ENCODE measurements around the gene MAML2. TPM values are rescaled to one million over a fixed set of nuclear protein-coding genes. Genes with fewer than 3 reads are reported as not detected.

The MAML2 gene
- total RNA-seq, 4 donors from 2014 or later = 15.9 to 31.9 (median 24.9) TPM

GRCh38 chr11:96122601-96123074, 220.4 kb downstream of the MAML2 start:
- in situ Hi-C loops (cut with MboI; ENCODE audit: low pct_ligation_motif_present in 1 of 4, low pct_unique_long_range_greater_than_20kb in 1 of 4, low sequenced_read_pairs in 3 of 4) (no loop called here), intact Hi-C loops (cut with DNase I; ENCODE audit: low total_unique reads) (no loop called here)
- H3K27me3 ChIP-seq = no peaks in the 10 kb centered on the region
- peaks cover 0 to 7% (median 2%) of the 10 kb centered on the region in 4 donors for H3K4me1 ChIP-seq
- no peaks in the 10 kb centered on the region for H3K36me3 ChIP-seq
- WGBS, 2 donors (ENCODE audit: low coverage in 1 of 2) = 85% methylated on average over 2 of the region's 2 CpGs; no CpG with 5 or more reads in 1 of the 2 donors
- H3K9me3 ChIP-seq = no peaks in the 10 kb centered on the region
- H3K27ac ChIP-seq = no peak overlapping the region
- no peak for DNase-seq
- H3K4me3 ChIP-seq = no peak overlapping the region
- TF ChIP-seq POLR2AphosphoS5 (IDR thresholded peaks at IDR 0.05) = no peak
- TF ChIP-seq POLR2A (IDR thresholded peaks at IDR 0.05) = no peak
- TF ChIP-seq EP300 (IDR thresholded peaks at IDR 0.05; ENCODE audit: low read depth) = no peak
- TF ChIP-seq, protein P1, sequence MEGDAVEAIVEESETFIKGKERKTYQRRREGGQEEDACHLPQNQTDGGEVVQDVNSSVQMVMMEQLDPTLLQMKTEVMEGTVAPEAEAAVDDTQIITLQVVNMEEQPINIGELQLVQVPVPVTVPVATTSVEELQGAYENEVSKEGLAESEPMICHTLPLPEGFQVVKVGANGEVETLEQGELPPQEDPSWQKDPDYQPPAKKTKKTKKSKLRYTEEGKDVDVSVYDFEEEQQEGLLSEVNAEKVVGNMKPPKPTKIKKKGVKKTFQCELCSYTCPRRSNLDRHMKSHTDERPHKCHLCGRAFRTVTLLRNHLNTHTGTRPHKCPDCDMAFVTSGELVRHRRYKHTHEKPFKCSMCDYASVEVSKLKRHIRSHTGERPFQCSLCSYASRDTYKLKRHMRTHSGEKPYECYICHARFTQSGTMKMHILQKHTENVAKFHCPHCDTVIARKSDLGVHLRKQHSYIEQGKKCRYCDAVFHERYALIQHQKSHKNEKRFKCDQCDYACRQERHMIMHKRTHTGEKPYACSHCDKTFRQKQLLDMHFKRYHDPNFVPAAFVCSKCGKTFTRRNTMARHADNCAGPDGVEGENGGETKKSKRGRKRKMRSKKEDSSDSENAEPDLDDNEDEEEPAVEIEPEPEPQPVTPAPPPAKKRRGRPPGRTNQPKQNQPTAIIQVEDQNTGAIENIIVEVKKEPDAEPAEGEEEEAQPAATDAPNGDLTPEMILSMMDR (IDR thresholded peaks at IDR 0.05) = no peak

- 95 to 100% methylated on average over 1 to 3 of the region's 3 CpGs for WGBS, 2 donors (ENCODE audit: low coverage in 1 of 2)
- Histone ChIP-seq H3K4me1 (peaks cover 0 to 10% (median 7%) of the 10 kb centered on the region in 4 donors), H3K27ac (no peak overlapping the region), H3K36me3 (no peaks in the 10 kb centered on the region), H3K27me3 (no peaks in the 10 kb centered on the region), H3K9me3 (no peaks in the 10 kb centered on the region), H3K4me3 (no peak overlapping the region)
- no peak for DNase-seq
- in situ Hi-C loops (cut with MboI; ENCODE audit: low pct_ligation_motif_present in 1 of 4, low pct_unique_long_range_greater_than_20kb in 1 of 4, low sequenced_read_pairs in 3 of 4) (no loop called here), intact Hi-C loops (cut with DNase I; ENCODE audit: low total_unique reads) (no loop called here)
- TF ChIP-seq EP300 (IDR thresholded peaks at IDR 0.05; ENCODE audit: low read depth) (no peak), POLR2AphosphoS5 (IDR thresholded peaks at IDR 0.05) (no peak), POLR2A (IDR thresholded peaks at IDR 0.05) (no peak)
- TF ChIP-seq, protein P1 (IDR thresholded peaks at IDR 0.05) = no peak
Measured at GRCh38 chr11:96119211-96119610, 223.8 kb downstream of the MAML2 start.

DNA sequence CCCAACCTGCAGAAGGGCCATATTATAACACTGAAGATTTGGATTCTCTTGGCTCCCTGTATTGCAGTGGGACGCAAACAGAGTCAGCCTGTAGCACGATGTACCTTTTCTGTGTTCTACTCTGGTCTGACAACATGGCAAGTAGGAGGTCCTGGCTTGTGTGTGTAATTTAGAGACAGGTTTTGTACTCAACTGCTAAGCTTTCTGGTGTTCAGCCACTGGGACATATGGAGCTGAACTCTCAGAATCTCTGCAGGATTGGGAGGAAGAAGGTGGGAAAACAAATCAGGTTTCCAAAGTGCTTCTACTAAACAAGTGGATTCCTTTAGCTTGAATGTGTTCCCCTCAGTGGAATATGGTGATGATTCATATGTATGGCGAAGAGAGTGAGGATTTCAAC, 226.6 kb downstream of the MAML2 start:
- no peak for DNase-seq

GRCh38 chr11:96114178-96115064, 228.6 kb downstream of the MAML2 start:
- no peak for TF ChIP-seq POLR2A (IDR thresholded peaks at IDR 0.05)
- TF ChIP-seq, protein P1 (IDR thresholded peaks at IDR 0.05) = no peak
- no peak for TF ChIP-seq POLR2AphosphoS5 (IDR thresholded peaks at IDR 0.05)
- no peak for TF ChIP-seq EP300 (IDR thresholded peaks at IDR 0.05; ENCODE audit: low read depth)
- in situ Hi-C loops (cut with MboI; ENCODE audit: low pct_ligation_motif_present in 1 of 4, low pct_unique_long_range_greater_than_20kb in 1 of 4, low sequenced_read_pairs in 3 of 4) = no loop called here
- intact Hi-C loops (cut with DNase I; ENCODE audit: low total_unique reads) = no loop called here
- Histone ChIP-seq H3K9me3 (no peaks in the 10 kb centered on the region), H3K4me1 (peaks cover 0 to 37% (median 11%) of the 10 kb centered on the region in 4 donors), H3K4me3 (no peak overlapping the region), H3K27me3 (no peaks in the 10 kb centered on the region), H3K27ac (peak overlapping the region; percentile 51 to 67 (median 62)), H3K36me3 (no peaks in the 10 kb centered on the region)
- 55 to 69% methylated on average over 5 of the region's 5 CpGs for WGBS, 2 donors (ENCODE audit: low coverage in 1 of 2)
- no peak for DNase-seq

More for the DNA sequence above, 226.6 kb downstream of the MAML2 start:
- TF ChIP-seq POLR2AphosphoS5 (IDR thresholded peaks at IDR 0.05) = no peak
- no peak for TF ChIP-seq POLR2A (IDR thresholded peaks at IDR 0.05)
- no peak for TF ChIP-seq EP300 (IDR thresholded peaks at IDR 0.05; ENCODE audit: low read depth)
- TF ChIP-seq, protein P1 (IDR thresholded peaks at IDR 0.05) = no peak
- in situ Hi-C loops (cut with MboI; ENCODE audit: low pct_ligation_motif_present in 1 of 4, low pct_unique_long_range_greater_than_20kb in 1 of 4, low sequenced_read_pairs in 3 of 4) (no loop called here), intact Hi-C loops (cut with DNase I; ENCODE audit: low total_unique reads) (no loop called here)
- no peaks in the 10 kb centered on the region for H3K36me3 ChIP-seq
- H3K27ac ChIP-seq = no peak overlapping the region
- H3K4me1 ChIP-seq = peaks cover 0 to 29% (median 11%) of the 10 kb centered on the region in 4 donors
- no peak overlapping the region for H3K4me3 ChIP-seq
- no peaks in the 10 kb centered on the region for H3K9me3 ChIP-seq
- no peaks in the 10 kb centered on the region for H3K27me3 ChIP-seq
- 94 to 95% methylated on average over 3 of the region's 3 CpGs for WGBS, 2 donors (ENCODE audit: low coverage in 1 of 2)
